ENCODE results near the gene PTPDC1. TPM values are rescaled to one million over a fixed set of nuclear protein-coding genes. Genes with fewer than 3 reads are reported as not detected.

The PTPDC1 gene
- total and polyA plus RNA-seq, 9 of the 15 experiments (the other 6 are each of a cell fraction or from before 2014, with no cell fraction given) = 1.1 to 8.1 (median 5.7) TPM

GRCh38 chr9:94112716-94113465, 28.6 kb downstream of the PTPDC1 start (continued):
- TF ChIP-seq SMARCA4 (IDR thresholded peaks at IDR 0.05) (peak; percentile 60), ZBTB49 (CRISPR knock-in tag; IDR thresholded peaks at IDR 0.05; ENCODE audit: borderline replicate concordance) (no peak), RFX5 (IDR thresholded peaks at IDR 0.05; ENCODE audit: low read depth, low read length) (no peak), BRD9 (IDR thresholded peaks at IDR 0.05; ENCODE audit: low read depth, partially characterized antibody) (no peak), BRF2 (IDR thresholded peaks at IDR 0.05; ENCODE audit: borderline replicate concordance, insufficient read depth, insufficient read length) (no peak), L3MBTL2 (IDR thresholded peaks at IDR 0.05) (peak; percentile 39; the same call in 1 of the 2 replicates), TCF3 (CRISPR knock-in tag; IDR thresholded peaks at IDR 0.05) (peak; percentile 36; the same call in 1 of the 2 replicates), CEBPB (tag; IDR thresholded peaks at IDR 0.05) (0 out of 2 replicates have a peak, but pooled peaks have one; percentile 8), STAT6 (CRISPR knock-in tag; IDR thresholded peaks at IDR 0.05) (no peak), CREB5 (CRISPR knock-in tag; IDR thresholded peaks at IDR 0.05) (no peak), ZNF184 (CRISPR knock-in tag; IDR thresholded peaks at IDR 0.05) (no peak), DEAF1 (CRISPR knock-in tag; IDR thresholded peaks at IDR 0.05) (no peak), ARID1B (IDR thresholded peaks at IDR 0.05) (peak; percentile 69), ZNF324 (CRISPR knock-in tag; IDR thresholded peaks at IDR 0.05) (no peak), PPARD (CRISPR knock-in tag; IDR thresholded peaks at IDR 0.05) (no peak), ZZZ3 (IDR thresholded peaks at IDR 0.05) (no peak), GABPB1 (CRISPR knock-in tag; IDR thresholded peaks at IDR 0.05) (no peak), DPF2 (IDR thresholded peaks at IDR 0.05) (peak; percentile 68), ZNF766 (CRISPR knock-in tag; conservative IDR thresholded peaks at IDR 0.05) (no peak), ERF (CRISPR knock-in tag; IDR thresholded peaks at IDR 0.05) (no peak)

Data from K562 (cell line).